Measurements from ENCODE around the gene ME2.
"Not testable (repeated sequence)": the region's sequence is repeated elsewhere in the genome, so short reads cannot be mapped to it uniquely, and the experiment has no call there.

ME2 gene

GRCh38 chr18:50924372-50924771, 45.5 kb downstream of the ME2 start:
- DNase-seq (ENCODE audit: low spot score) = no peak

GRCh38 chr18:50926521-50926920, 47.6 kb downstream of the ME2 start:
- DNase-seq (ENCODE audit: low spot score) = no peak

GRCh38 chr18:50928551-50928950, 49.6 kb downstream of the ME2 start:
- no peak for DNase-seq (ENCODE audit: low spot score)

- no peak for DNase-seq (ENCODE audit: low spot score)
Measured at GRCh38 chr18:50933684-50934083, 54.8 kb downstream of the ME2 start.

- DNase-seq (ENCODE audit: low spot score) = no peak
Measured at GRCh38 chr18:50934545-50935211, 55.8 kb downstream of the ME2 start.

GRCh38 chr18:50935493-50936191, 56.7 kb downstream of the ME2 start:
- no peak for DNase-seq (ENCODE audit: low spot score)

- no peak for DNase-seq (ENCODE audit: low spot score)
Measured at GRCh38 chr18:50937183-50937582, 58.3 kb downstream of the ME2 start.

DNA sequence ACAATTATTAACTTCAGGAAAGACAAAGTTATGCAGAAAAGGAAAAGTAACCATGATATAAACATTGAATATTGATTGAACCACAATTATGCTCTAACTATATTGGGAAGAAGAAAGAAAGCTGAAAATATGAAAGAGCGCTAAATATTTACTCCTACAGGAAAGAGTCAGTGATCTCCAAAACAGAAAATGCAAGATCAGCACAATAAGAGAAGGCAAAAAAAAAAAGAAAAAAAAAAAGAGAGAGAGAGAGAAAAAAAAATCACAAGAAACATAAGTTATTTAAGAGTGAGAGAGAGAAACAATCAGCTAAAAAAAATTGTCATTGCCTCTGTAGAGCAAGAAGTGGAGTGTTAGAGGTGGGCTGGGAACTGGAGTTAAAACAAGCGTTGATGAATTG, 60.0 kb downstream of the ME2 start:
- no peak for DNase-seq (ENCODE audit: low spot score)

GRCh38 chr18:50944245-50944932, 65.5 kb downstream of the ME2 start:
- no peak for DNase-seq (ENCODE audit: low spot score)

DNA sequence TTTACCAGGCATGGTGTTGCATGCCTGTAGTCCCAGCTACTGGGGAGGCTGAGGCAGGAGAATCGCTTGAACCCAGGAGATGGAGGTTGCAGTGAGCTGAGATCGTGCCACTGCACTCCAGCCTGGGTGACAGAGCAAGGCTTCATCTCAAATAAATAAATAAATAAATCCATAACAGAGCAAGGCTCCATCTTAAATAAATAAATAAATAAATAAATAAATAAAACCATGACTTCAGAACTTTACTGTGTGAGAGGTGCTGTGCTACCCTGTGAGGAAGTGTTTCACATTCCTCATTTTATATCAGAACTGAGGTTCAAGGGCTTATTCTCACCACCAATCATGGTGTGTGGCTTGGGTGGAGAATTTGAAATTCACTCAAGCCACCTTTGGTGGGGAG, 67.0 kb downstream of the ME2 start:
- DNase-seq (ENCODE audit: low spot score) = not testable (repeated sequence)

- DNase-seq (ENCODE audit: low spot score) = no peak
Measured at GRCh38 chr18:50947899-50948298, 69.0 kb downstream of the ME2 start.

GRCh38 chr18:50949185-50949584, 70.3 kb downstream of the ME2 start:
- DNase-seq (ENCODE audit: low spot score) = no peak

GRCh38 chr18:50950626-50951025, 71.7 kb downstream of the ME2 start:
- no peak for DNase-seq (ENCODE audit: low spot score)

- no peak for DNase-seq (ENCODE audit: low spot score)
Measured at GRCh38 chr18:50953822-50954221, 74.9 kb downstream of the ME2 start.

DNA sequence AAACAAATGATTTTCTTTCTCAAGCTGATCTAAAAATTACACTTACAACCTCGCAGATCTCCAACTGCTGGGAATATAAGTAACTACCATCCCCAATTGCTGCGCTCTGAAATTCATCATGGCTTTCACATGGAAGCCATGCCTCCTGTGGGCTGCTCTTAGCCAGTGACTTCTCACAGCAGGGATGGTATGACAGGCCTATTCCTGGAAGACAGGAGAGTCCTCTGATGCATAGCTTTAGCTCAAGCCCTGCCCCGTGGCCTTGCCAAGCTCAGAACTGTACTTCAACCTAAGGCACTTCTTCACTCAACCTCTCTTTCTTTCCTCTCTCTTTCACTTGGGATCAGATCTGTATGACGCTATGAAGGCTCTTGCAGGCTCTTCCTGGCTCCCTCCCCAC, 76.3 kb downstream of the ME2 start:
- DNase-seq (ENCODE audit: low spot score) = no peak

- DNase-seq (ENCODE audit: low spot score) = no peak
Measured at GRCh38 chr18:50956116-50956515, 77.2 kb downstream of the ME2 start.

GRCh38 chr18:50961974-50962373, 83.1 kb downstream of the ME2 start:
- DNase-seq (ENCODE audit: low spot score) = no peak

DNA sequence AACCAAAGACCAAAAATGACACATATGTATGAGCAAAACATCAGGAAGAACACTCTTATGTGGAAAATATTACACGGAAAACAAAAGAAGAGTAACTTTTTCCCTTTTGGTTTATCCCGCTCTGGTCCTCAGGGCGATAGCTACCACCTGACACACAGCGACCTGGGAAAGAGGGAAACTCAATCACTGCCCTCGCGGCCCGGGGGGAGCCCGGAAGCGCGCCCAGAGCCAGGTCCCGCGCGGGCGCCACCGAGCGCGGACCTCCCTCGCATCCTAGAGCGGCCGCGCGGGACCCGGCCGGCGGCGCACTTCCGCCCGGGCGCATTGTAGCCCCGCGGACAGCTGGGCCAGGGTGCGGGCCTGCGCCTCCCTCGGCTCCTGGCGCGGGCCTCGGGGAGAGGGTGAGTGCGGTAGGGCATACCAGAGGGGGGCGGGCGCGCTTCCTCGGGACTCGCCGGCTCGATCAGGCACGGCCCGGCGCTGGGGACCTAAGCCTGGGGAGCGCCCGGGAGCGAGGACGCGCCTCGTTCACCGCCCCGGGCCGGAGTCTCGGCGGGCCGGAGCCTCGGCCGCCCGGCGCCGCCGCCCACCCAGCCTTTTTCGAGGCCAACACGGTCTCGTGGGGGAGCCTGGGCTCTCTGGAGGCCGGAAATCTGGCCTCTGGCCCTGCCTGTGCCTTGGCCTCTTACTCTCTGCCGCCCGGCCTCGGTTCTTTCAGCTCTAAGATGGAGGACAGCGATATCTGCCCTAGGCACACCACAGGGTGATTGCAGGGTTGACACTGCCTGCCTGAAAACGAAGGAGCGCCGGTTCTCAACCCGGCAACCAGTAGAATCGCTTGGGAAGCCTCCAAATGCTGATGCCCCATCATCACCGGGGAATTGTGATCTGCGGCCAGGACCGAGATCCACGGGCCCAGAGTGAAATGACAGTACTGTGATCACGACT, 89.1 kb downstream of the ME2 start, which contains the start of gene ELAC1:
Gene ELAC1 (plus strand): TSS at position 327 of the 948 bp plus-strand sequence. CDS start 6,365 bp downstream, outside the sequence.
- peak; percentile 57 for DNase-seq (ENCODE audit: low spot score)

- DNase-seq (ENCODE audit: low spot score) = no peak
Measured at GRCh38 chr18:50969448-50969847, 90.5 kb downstream of the ME2 start.

GRCh38 chr18:50970006-50970405, 91.1 kb downstream of the ME2 start:
- DNase-seq (ENCODE audit: low spot score) = no peak

GRCh38 chr18:50972404-50972803, 93.5 kb downstream of the ME2 start:
- not testable (repeated sequence) for DNase-seq (ENCODE audit: low spot score)

Data from CD4-positive, alpha-beta T cell treated with Interleukin-15 for 4 hours (primary cell).